IMR-90 (cell line): ENCODE measurements around the gene ZNF670. TPM values are rescaled to one million over a fixed set of nuclear protein-coding genes. Genes with fewer than 3 reads are reported as not detected.

Experiments used
- ATAC-seq: fragments of 200-7000 bp; cut with Tn5 transposase; 2 replicates; pipeline ENCODE4 v1.9.1; 2020; ENCODE audit warnings: low read depth, mild to moderate bottlenecking, moderate library complexity
- BruUV-seq: library from RNA; stranded (reverse); fragments of 400-500 nt; replicated peaks from 2 replicates; lab custom pipeline; 2021; lab: Mats Ljungman, UMichigan
- CTCF ChIA-PET: fragments of 300-600 bp; formaldehyde crosslinking; extraction: SDS; loops from one replicate; lab custom pipeline; 2021; ENCODE audit warnings: antibody characterized with exemption; lab: Yijun Ruan, JAX
- POLR2A ChIA-PET: fragments of 300-600 bp; sonication (Branson Sonifier 250); formaldehyde crosslinking; loops from one replicate; lab custom pipeline; 2022; ENCODE audit warnings: antibody characterized with exemption; ENCODE audit not compliant: unreplicated experiment; lab: Charles Lee
- DNase-seq: peaks from one replicate; pipeline ENCODE4 v3.0.0; 2013
- H2AFZ ChIP-seq: replicated peaks from 2 replicates; pipeline ENCODE3; 2013; ENCODE audit warnings: low read length, mild to moderate bottlenecking; ENCODE audit not compliant: poor library complexity
- H2AK5ac ChIP-seq: 2 replicates; pipeline ENCODE4 v1.6.1; 2013; ENCODE audit warnings: low read depth, low read length, inconsistent platforms
- H2AK9ac ChIP-seq: replicated peaks from 2 replicates; pipeline ENCODE3; 2013; ENCODE audit warnings: mild to moderate bottlenecking, low read depth, low read length, moderate library complexity; ENCODE audit not compliant: poor library complexity
- H2BK120ac ChIP-seq: 2 replicates; pipeline ENCODE4 v1.6.1; 2013; ENCODE audit warnings: low read depth, low read length, inconsistent platforms
- H2BK15ac ChIP-seq: 3 replicates; pipeline ENCODE4 v1.6.1; 2013; ENCODE audit warnings: low read depth, low read length, inconsistent platforms
- H2BK20ac ChIP-seq: 2 replicates; pipeline ENCODE4 v1.6.1; 2013; ENCODE audit warnings: low read depth, mild to moderate bottlenecking, inconsistent platforms, low read length, moderate library complexity
- H2BK5ac ChIP-seq: 2 replicates; pipeline ENCODE4 v1.6.1; 2013; ENCODE audit warnings: mild to moderate bottlenecking, low read depth, low read length, inconsistent platforms; ENCODE audit not compliant: poor library complexity, severe bottlenecking
- H3K14ac ChIP-seq: replicated peaks from 2 replicates; pipeline ENCODE4 v1.6.1; 2013; ENCODE audit warnings: low read depth, low read length, inconsistent platforms
- H3K18ac ChIP-seq: 2 replicates; pipeline ENCODE4 v1.6.1; 2013; ENCODE audit warnings: low read depth, low read length, control low read depth
- H3K23ac ChIP-seq: 2 replicates; pipeline ENCODE4 v1.6.1; 2013; ENCODE audit warnings: low read depth, low read length, inconsistent platforms
- H3K27ac ChIP-seq: 2 replicates; pipeline ENCODE4 v1.5.1; 2013; ENCODE audit warnings: mild to moderate bottlenecking, control low read depth, low read length; ENCODE audit not compliant: insufficient read depth
- H3K27me3 ChIP-seq: 2 replicates; pipeline ENCODE4 v1.6.1; 2013; ENCODE audit warnings: low read length; ENCODE audit not compliant: control insufficient read depth, insufficient read depth
- H3K36me3 ChIP-seq: 2 replicates; pipeline ENCODE4 v1.6.1; 2013; ENCODE audit warnings: low read length, mixed read lengths; ENCODE audit not compliant: control insufficient read depth, insufficient read depth
- H3K4ac ChIP-seq: 2 replicates; pipeline ENCODE4 v1.6.1; 2013; ENCODE audit warnings: low read depth, low read length, inconsistent platforms
- H3K4me1 ChIP-seq: 2 replicates; pipeline ENCODE4 v1.6.1; 2013; ENCODE audit warnings: low read length, mixed read lengths; ENCODE audit not compliant: control insufficient read depth, insufficient read depth
- H3K4me2 ChIP-seq: 2 replicates; pipeline ENCODE4 v1.6.1; 2013; ENCODE audit warnings: low read depth, mild to moderate bottlenecking, control low read depth, low read length, moderate library complexity
- H3K4me3 ChIP-seq: 2 replicates; pipeline ENCODE4 v1.5.1; 2013; ENCODE audit warnings: low read depth, mild to moderate bottlenecking, control low read depth, low read length, moderate library complexity; ENCODE audit not compliant: insufficient read depth
- H3K56ac ChIP-seq: 2 replicates; pipeline ENCODE4 v1.6.1; 2013; ENCODE audit warnings: low read length, inconsistent platforms; ENCODE audit not compliant: insufficient read depth; ENCODE audit errors: extremely low read depth
- H3K79me1 ChIP-seq, 2 experiments: 2 replicates each; pipeline ENCODE4 v1.6.1; 2013; ENCODE audit warnings: low read length in 2 of 2, inconsistent platforms in 1 of 2, low read depth in 1 of 2
- H3K9ac ChIP-seq: 2 replicates; pipeline ENCODE4 v1.6.1; 2013; ENCODE audit warnings: low read depth, low read length, control low read depth
- H3K9me1 ChIP-seq: 2 replicates; pipeline ENCODE4 v1.6.1; 2013; ENCODE audit warnings: low read length, inconsistent platforms; ENCODE audit not compliant: insufficient read depth
- H3K9me3 ChIP-seq: 2 replicates; pipeline ENCODE4 v1.6.1; 2013; ENCODE audit warnings: low read length; ENCODE audit not compliant: control insufficient read depth, insufficient read depth
- H4K20me1 ChIP-seq: 2 replicates; pipeline ENCODE4 v1.6.1; 2013; ENCODE audit warnings: low read length, inconsistent platforms; ENCODE audit not compliant: insufficient read depth
- H4K5ac ChIP-seq: 2 replicates; pipeline ENCODE4 v1.6.1; 2013; ENCODE audit warnings: mild to moderate bottlenecking, low read depth, low read length, control low read depth
- H4K8ac ChIP-seq, 2 experiments: 2 replicates each; pipeline ENCODE4 v1.6.1; 2013; ENCODE audit warnings: low read depth in 2 of 2, low read length in 2 of 2, control low read depth in 1 of 2, inconsistent platforms in 1 of 2
- H4K91ac ChIP-seq: 2 replicates; pipeline ENCODE4 v1.6.1; 2013; ENCODE audit warnings: low read depth, low read length, inconsistent platforms; ENCODE audit not compliant: insufficient read depth
- BHLHE40 ChIP-seq: fragments of 150-350 bp; IDR thresholded peaks from 2 replicates; pipeline ENCODE4 v1.6.1; 2016; ENCODE audit warnings: mild to moderate bottlenecking, low read depth, low read length
- CEBPB ChIP-seq: IDR thresholded peaks from 2 replicates; pipeline ENCODE4 v1.6.1; 2012; ENCODE audit warnings: low read depth, low read length, improper control_type of control experiment
- CHD1 ChIP-seq: IDR thresholded peaks from 2 replicates; pipeline ENCODE4 v1.6.1; 2012; ENCODE audit warnings: low read depth, low read length, improper control_type of control experiment
- FOS ChIP-seq: fragments of 150-350 bp; IDR thresholded peaks from 2 replicates; pipeline ENCODE4 v1.6.1; 2016; ENCODE audit warnings: low read depth, low read length
- MAFK ChIP-seq: IDR thresholded peaks from 2 replicates; pipeline ENCODE4 v1.6.1; 2012; ENCODE audit warnings: low read depth, low read length, improper control_type of control experiment
- MAZ ChIP-seq: IDR thresholded peaks from 2 replicates; pipeline ENCODE4 v1.6.1; 2012; ENCODE audit warnings: low read depth, mild to moderate bottlenecking, low read length, improper control_type of control experiment, moderate library complexity, borderline replicate concordance
- MXI1 ChIP-seq: IDR thresholded peaks from 2 replicates; pipeline ENCODE4 v1.6.1; 2012; ENCODE audit warnings: low read depth, mild to moderate bottlenecking, low read length, moderate library complexity, borderline replicate concordance
- POLR2A ChIP-seq: IDR thresholded peaks from 2 replicates; pipeline ENCODE4 v1.6.1; 2012; ENCODE audit warnings: mild to moderate bottlenecking, low read depth, low read length
- RAD21 ChIP-seq: IDR thresholded peaks from 2 replicates; pipeline ENCODE4 v1.6.1; 2012; ENCODE audit warnings: low read length, improper control_type of control experiment
- RCOR1 ChIP-seq: IDR thresholded peaks from 2 replicates; pipeline ENCODE4 v1.6.1; 2012; ENCODE audit warnings: mild to moderate bottlenecking, low read length, improper control_type of control experiment; ENCODE audit not compliant: insufficient replicate concordance
- RFX5 ChIP-seq: IDR thresholded peaks from 2 replicates; pipeline ENCODE4 v1.8.0; 2012; ENCODE audit warnings: low read depth, mild to moderate bottlenecking, low read length, moderate library complexity
- SMC3 ChIP-seq: fragments of 150-350 bp; IDR thresholded peaks from 2 replicates; pipeline ENCODE4 v1.6.1; 2016; ENCODE audit warnings: low read depth, mild to moderate bottlenecking, antibody characterized with exemption, low read length, moderate library complexity
- WGBS, 2 experiments: methylation state at CpG; one replicate each; pipeline versions ENCODE4 v1.1.5 to v1.1.7; 2013; ENCODE audit warnings: missing lambda C conversion rate in 2 of 2; ENCODE audit not compliant: insufficient read length in 1 of 2; ENCODE audit errors: extremely low coverage in 2 of 2; 5-methylcytosine and 5-hydroxymethylcytosine counted together
- dilution Hi-C: fragments of 300-500 bp; cut with HindIII; formaldehyde crosslinking; loops from one replicate; pipeline ENCODE4 v1.14.3; 2018; ENCODE audit warnings: low sequenced_read_pairs; ENCODE audit not compliant: unreplicated experiment
- in situ Hi-C: fragments of 300-500 bp; cut with MboI; formaldehyde crosslinking; loops from 3 replicates; pipeline ENCODE4 v1.14.3; 2019; ENCODE audit warnings: low sequenced_read_pairs, inconsistent platforms, mixed read lengths
- intact Hi-C: fragments of 100-400 bp; cut with micrococcal nuclease; formaldehyde crosslinking; loops from 2 replicates; pipeline ENCODE4 v1.10.0; 2022
- polyA plus RNA-seq, 3 experiments: library from polyadenylated mRNA; depleted of rRNA; stranded (reverse); fragments of >200 nt; gene quantifications; 2 replicates each; pipeline ENCODE4 v1.2.3, GENCODE V29; 2012; ENCODE audit warnings: low replicate concordance in 1 of 3
- total RNA-seq: library from RNA; depleted of rRNA; stranded (reverse); fragments of >200 nt; gene quantifications from 2 replicates; pipeline ENCODE4 v1.2.3, GENCODE V29; 2012
- TF ChIP-seq, protein P1 (sequence below): fragments of 150-350 bp; IDR thresholded peaks from 2 replicates; pipeline ENCODE4 v1.6.1; 2017; ENCODE audit warnings: mild to moderate bottlenecking, antibody characterized with exemption, low read length, low read depth
- TF ChIP-seq, protein P2 (sequence below): conservative IDR thresholded peaks from 2 replicates; pipeline ENCODE4 v1.5.1; 2012; ENCODE audit warnings: mild to moderate bottlenecking, low read depth, low read length, improper control_type of control experiment
- TF ChIP-seq, protein P3 (sequence below): fragments of 150-350 bp; IDR thresholded peaks from 2 replicates; pipeline ENCODE4 v1.6.1; 2016; ENCODE audit warnings: low read depth, mild to moderate bottlenecking, low read length, moderate library complexity, borderline replicate concordance

The ZNF670 gene
- total and polyA plus RNA-seq, 2 of the 4 experiments (the other 2 are of a cell fraction), result 1.8 to 4.5 TPM

DNA sequence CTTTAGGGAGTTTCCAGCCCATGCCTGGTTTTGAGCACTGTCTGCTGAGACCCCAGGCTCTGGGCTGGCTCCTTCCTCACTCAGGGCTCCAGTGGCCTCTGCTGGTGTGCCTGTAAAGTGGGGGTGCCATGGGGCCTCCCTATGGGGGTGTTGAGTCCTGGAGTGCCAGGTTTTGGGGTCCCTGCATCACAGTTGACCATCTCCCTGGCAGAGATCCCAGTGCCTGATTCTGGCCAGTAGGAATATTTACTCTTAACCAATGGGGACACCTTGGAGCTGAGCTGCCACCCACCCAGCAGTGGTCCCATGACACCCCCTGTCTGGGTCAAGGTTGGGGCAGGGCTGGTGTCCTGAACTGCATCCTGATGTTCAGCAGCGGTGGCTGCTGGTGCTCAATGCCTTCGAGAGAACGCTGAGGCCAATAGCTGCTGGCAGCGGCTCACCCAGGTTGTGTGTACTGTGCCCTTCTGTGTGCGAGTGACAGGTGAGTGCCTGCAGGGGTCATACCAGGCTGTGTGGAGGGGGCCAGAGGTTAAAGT is 35.2 kb upstream of the ZNF670 start:
- Histone ChIP-seq H4K91ac (no peak overlapping the region), H2BK20ac (no peak overlapping the region), H4K5ac (no peak overlapping the region), H4K8ac (no peak overlapping the region), H3K4ac (no peak overlapping the region), H3K18ac (no peak overlapping the region), H2BK15ac (no peak overlapping the region), H2AK5ac (no peak overlapping the region), H3K4me3 (no peak overlapping the region), H3K79me1 (peaks cover 0 to 7% of the 10 kb centered on the region in 2 experiments; a peak in 1 of 4 replicates), H4K20me1 (no peaks in the 10 kb centered on the region; the same call in 1 of the 2 replicates), H3K9me1 (no peaks in the 10 kb centered on the region; the same call in 1 of the 2 replicates), H2AK9ac (no peak overlapping the region), H3K4me1 (no peaks in the 10 kb centered on the region; the same call in 1 of the 2 replicates), H3K27ac (no peak overlapping the region), H2BK120ac (no peak overlapping the region), H3K56ac (no peak overlapping the region), H2AFZ (no peak overlapping the region), H3K9ac (no peak overlapping the region), H3K9me3 (no peaks in the 10 kb centered on the region), H3K4me2 (no peak overlapping the region), H3K23ac (no peak overlapping the region), H3K36me3 (no peaks in the 10 kb centered on the region), H2BK5ac (no peak overlapping the region), H3K27me3 (no peaks in the 10 kb centered on the region), H3K14ac (no peak overlapping the region)
- intact Hi-C loops (no loop called here), dilution Hi-C loops (no loop called here), in situ Hi-C loops (no loop called here)
- ChIA-PET POLR2A (no interaction called here), CTCF (no interaction called here)
- BruUV-seq, result no TSS peak
- WGBS, 2 experiments, result 94% methylated on average over 4 of the region's 5 CpGs; no CpG with 5 or more reads in 1 of the 2 experiments
- no peak for ATAC-seq
- DNase-seq, result no peak
- TF ChIP-seq CHD1, result no peak
- TF ChIP-seq CEBPB, result no peak
- TF ChIP-seq, protein P1, sequence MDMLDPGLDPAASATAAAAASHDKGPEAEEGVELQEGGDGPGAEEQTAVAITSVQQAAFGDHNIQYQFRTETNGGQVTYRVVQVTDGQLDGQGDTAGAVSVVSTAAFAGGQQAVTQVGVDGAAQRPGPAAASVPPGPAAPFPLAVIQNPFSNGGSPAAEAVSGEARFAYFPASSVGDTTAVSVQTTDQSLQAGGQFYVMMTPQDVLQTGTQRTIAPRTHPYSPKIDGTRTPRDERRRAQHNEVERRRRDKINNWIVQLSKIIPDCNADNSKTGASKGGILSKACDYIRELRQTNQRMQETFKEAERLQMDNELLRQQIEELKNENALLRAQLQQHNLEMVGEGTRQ, result no peak
- no peak for TF ChIP-seq FOS
- TF ChIP-seq, protein P2, sequence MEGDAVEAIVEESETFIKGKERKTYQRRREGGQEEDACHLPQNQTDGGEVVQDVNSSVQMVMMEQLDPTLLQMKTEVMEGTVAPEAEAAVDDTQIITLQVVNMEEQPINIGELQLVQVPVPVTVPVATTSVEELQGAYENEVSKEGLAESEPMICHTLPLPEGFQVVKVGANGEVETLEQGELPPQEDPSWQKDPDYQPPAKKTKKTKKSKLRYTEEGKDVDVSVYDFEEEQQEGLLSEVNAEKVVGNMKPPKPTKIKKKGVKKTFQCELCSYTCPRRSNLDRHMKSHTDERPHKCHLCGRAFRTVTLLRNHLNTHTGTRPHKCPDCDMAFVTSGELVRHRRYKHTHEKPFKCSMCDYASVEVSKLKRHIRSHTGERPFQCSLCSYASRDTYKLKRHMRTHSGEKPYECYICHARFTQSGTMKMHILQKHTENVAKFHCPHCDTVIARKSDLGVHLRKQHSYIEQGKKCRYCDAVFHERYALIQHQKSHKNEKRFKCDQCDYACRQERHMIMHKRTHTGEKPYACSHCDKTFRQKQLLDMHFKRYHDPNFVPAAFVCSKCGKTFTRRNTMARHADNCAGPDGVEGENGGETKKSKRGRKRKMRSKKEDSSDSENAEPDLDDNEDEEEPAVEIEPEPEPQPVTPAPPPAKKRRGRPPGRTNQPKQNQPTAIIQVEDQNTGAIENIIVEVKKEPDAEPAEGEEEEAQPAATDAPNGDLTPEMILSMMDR, result no peak
- TF ChIP-seq SMC3, result no peak
- TF ChIP-seq, protein P3, sequence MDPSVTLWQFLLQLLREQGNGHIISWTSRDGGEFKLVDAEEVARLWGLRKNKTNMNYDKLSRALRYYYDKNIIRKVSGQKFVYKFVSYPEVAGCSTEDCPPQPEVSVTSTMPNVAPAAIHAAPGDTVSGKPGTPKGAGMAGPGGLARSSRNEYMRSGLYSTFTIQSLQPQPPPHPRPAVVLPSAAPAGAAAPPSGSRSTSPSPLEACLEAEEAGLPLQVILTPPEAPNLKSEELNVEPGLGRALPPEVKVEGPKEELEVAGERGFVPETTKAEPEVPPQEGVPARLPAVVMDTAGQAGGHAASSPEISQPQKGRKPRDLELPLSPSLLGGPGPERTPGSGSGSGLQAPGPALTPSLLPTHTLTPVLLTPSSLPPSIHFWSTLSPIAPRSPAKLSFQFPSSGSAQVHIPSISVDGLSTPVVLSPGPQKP, result no peak
- no peak for TF ChIP-seq RFX5
- no peak for TF ChIP-seq BHLHE40
- TF ChIP-seq RAD21, result no peak
- TF ChIP-seq MAZ, result no peak
- TF ChIP-seq MXI1, result no peak
- TF ChIP-seq RCOR1, result no peak
- no peak for TF ChIP-seq MAFK
- no peak for TF ChIP-seq POLR2A
